Mammary epithelial cell (primary cell): ENCODE data around the gene PLEKHA7.

Experiments
- CTCF ChIP-seq, 2 donors: IDR thresholded peaks in 1 of 2; conservative IDR thresholded peaks in 1 of 2; 2 replicates each; pipeline ENCODE4 v1.5.1; 2011 to 2012; ENCODE audit warnings: inconsistent platforms in 2 of 2, low read length in 2 of 2, mild to moderate bottlenecking in 2 of 2, control low read depth in 1 of 2, low read depth in 1 of 2; ENCODE audit not compliant: insufficient read depth in 1 of 2; ENCODE audit errors: extremely low read depth in 1 of 2
- EZH2 ChIP-seq: IDR thresholded peaks from 2 replicates; pipeline ENCODE4 v1.6.1; 2012; ENCODE audit warnings: low read length, inconsistent platforms, borderline replicate concordance

GRCh38 chr11:16841984-16842383, 172.2 kb downstream of the PLEKHA7 start:
- TF ChIP-seq CTCF (conservative IDR thresholded peaks at IDR 0.05 in 1 of 2, IDR thresholded peaks at IDR 0.05 in 1 of 2; ENCODE audit: extremely low read depth in 1 of 2, insufficient read depth in 1 of 2, low read depth in 1 of 2, low read length in 2 of 2) (no peak), EZH2 (no peak)
